Stomach (tissue), 4 donors: ENCODE data around the gene FRMPD1.

Experiments
- CTCF ChIP-seq, 7 experiments: fragments of 450-650 bp in 4 of 7; fragments of 200-600 bp in 3 of 7; sonication (generic) in 3 of 7; IDR thresholded peaks; one replicate each; pipeline ENCODE4 v1.5.1; 2016 to 2019; ENCODE audit warnings: antibody characterized with exemption in 7 of 7, control low read depth in 2 of 7, mild to moderate bottlenecking in 1 of 7
- POLR2A ChIP-seq, 4 donors: fragments of 450-650 bp; IDR thresholded peaks; one replicate each; pipeline ENCODE4 v1.6.1; 2016; ENCODE audit warnings: antibody characterized with exemption in 4 of 4, control low read depth in 2 of 4, mild to moderate bottlenecking in 1 of 4, moderate library complexity in 1 of 4
- POLR2AphosphoS5 ChIP-seq, 3 donors: sonication (generic); formaldehyde crosslinking; IDR thresholded peaks; one replicate each; pipeline ENCODE4 v1.6.1; 2016; ENCODE audit warnings: antibody characterized with exemption in 3 of 3

GRCh38 chr9:37645903-37646506 is 4.7 kb upstream of the FRMPD1 start:
- TF ChIP-seq CTCF (IDR thresholded peaks at IDR 0.05) (no peak), POLR2A (IDR thresholded peaks at IDR 0.05) (no peak), POLR2AphosphoS5 (IDR thresholded peaks at IDR 0.05) (no peak)
